SK-N-SH treated with all-trans-retinoic acid at 6 μM for 48 hours (cell line): ENCODE data around the gene PPFIBP1.

Source experiments
- ATAC-seq: fragments of 200-7000 bp; cut with Tn5 transposase; 3 replicates; pipeline ENCODE4 v1.9.1; 2020; ENCODE audit warnings: mild to moderate bottlenecking, moderate library complexity
- ARNTL ChIP-seq: fragments of 450-650 bp; formaldehyde crosslinking; IDR thresholded peaks from 2 replicates; pipeline ENCODE4 v1.5.0; 2020; ENCODE audit warnings: low read depth, mild to moderate bottlenecking, moderate library complexity, borderline replicate concordance
- CSDC2 ChIP-seq: fragments of 250-450 bp; sonication (Bioruptor Pico); IDR thresholded peaks from 2 replicates; pipeline ENCODE4 v1.5.0; 2020; ENCODE audit warnings: mild to moderate bottlenecking, moderate library complexity
- CSRNP3 ChIP-seq: fragments of 250-450 bp; sonication (Bioruptor Pico); IDR thresholded peaks from 2 replicates; pipeline ENCODE4 v1.5.1; 2021; ENCODE audit warnings: mild to moderate bottlenecking, moderate library complexity
- ESRRG ChIP-seq: fragments of 250-450 bp; sonication (Bioruptor Pico); IDR thresholded peaks from 2 replicates; pipeline ENCODE4 v1.6.1; 2021; ENCODE audit warnings: mild to moderate bottlenecking
- GLIS3 ChIP-seq: fragments of 250-450 bp; sonication (Bioruptor Pico); IDR thresholded peaks from 2 replicates; pipeline ENCODE4 v1.5.0; 2020; ENCODE audit warnings: mild to moderate bottlenecking, moderate library complexity
- ISL1 ChIP-seq: fragments of 250-450 bp; sonication (Bioruptor Pico); IDR thresholded peaks from 2 replicates; pipeline ENCODE4 v2.1.2; 2022; ENCODE audit warnings: mild to moderate bottlenecking, moderate library complexity
- OSR1 ChIP-seq: fragments of 250-450 bp; sonication (Bioruptor Pico); IDR thresholded peaks from 2 replicates; pipeline ENCODE4 v1.8.0; 2022; ENCODE audit warnings: moderate library complexity, mild to moderate bottlenecking, inconsistent platforms
- PATZ1 ChIP-seq: fragments of 250-450 bp; sonication (Bioruptor Pico); IDR thresholded peaks from 2 replicates; pipeline ENCODE4 v1.8.0; 2020; ENCODE audit warnings: mild to moderate bottlenecking, moderate library complexity, borderline replicate concordance
- POU6F1 ChIP-seq: fragments of 250-450 bp; sonication (Bioruptor Pico); IDR thresholded peaks from 2 replicates; pipeline ENCODE4 v1.8.0; 2021; ENCODE audit warnings: low read depth, mild to moderate bottlenecking, moderate library complexity, borderline replicate concordance
- PPARA ChIP-seq: fragments of 250-450 bp; sonication (Bioruptor Pico); IDR thresholded peaks from 2 replicates; pipeline ENCODE4 v1.5.0; 2020; ENCODE audit warnings: mild to moderate bottlenecking, borderline replicate concordance
- RARB ChIP-seq: fragments of 250-450 bp; sonication (Bioruptor Pico); IDR thresholded peaks from 2 replicates; pipeline ENCODE4 v1.8.0; 2021; ENCODE audit warnings: mild to moderate bottlenecking, moderate library complexity
- SNAI2 ChIP-seq: fragments of 250-450 bp; sonication (Bioruptor Pico); IDR thresholded peaks from 2 replicates; pipeline ENCODE4 v1.5.0; 2020; ENCODE audit warnings: mild to moderate bottlenecking, moderate library complexity
- TCF4 ChIP-seq: fragments of 250-450 bp; sonication (Bioruptor Pico); IDR thresholded peaks from 2 replicates; pipeline ENCODE4 v1.8.0; 2021; ENCODE audit warnings: mild to moderate bottlenecking, moderate library complexity, borderline replicate concordance
- TOX ChIP-seq: fragments of 250-450 bp; sonication (Bioruptor Pico); IDR thresholded peaks from 2 replicates; pipeline ENCODE4 v1.8.0; 2021; ENCODE audit warnings: mild to moderate bottlenecking, moderate library complexity, borderline replicate concordance
- TSHZ2 ChIP-seq: fragments of 250-450 bp; sonication (Bioruptor Pico); IDR thresholded peaks from 2 replicates; pipeline ENCODE4 v1.5.0; 2020; ENCODE audit warnings: mild to moderate bottlenecking, moderate library complexity
- ZC3H10 ChIP-seq: fragments of 250-450 bp; sonication (Bioruptor Pico); IDR thresholded peaks from 2 replicates; pipeline ENCODE4 v1.5.1; 2021; ENCODE audit warnings: mild to moderate bottlenecking, moderate library complexity
- ZFP3 ChIP-seq: fragments of 250-450 bp; sonication (Bioruptor Pico); IDR thresholded peaks from 2 replicates; pipeline ENCODE4 v1.5.0; 2020; ENCODE audit warnings: mild to moderate bottlenecking, moderate library complexity
- ZFP30 ChIP-seq: fragments of 450-650 bp; formaldehyde crosslinking; IDR thresholded peaks from 2 replicates; pipeline ENCODE4 v1.5.0; 2022; ENCODE audit warnings: mild to moderate bottlenecking, moderate library complexity
- ZNF565 ChIP-seq: fragments of 450-650 bp; formaldehyde crosslinking; conservative IDR thresholded peaks from 2 replicates; pipeline ENCODE4 v1.5.0; 2020; ENCODE audit warnings: low read depth, mild to moderate bottlenecking, moderate library complexity
- ZNF70 ChIP-seq: fragments of 450-650 bp; formaldehyde crosslinking; IDR thresholded peaks from 2 replicates; pipeline ENCODE4 v1.5.0; 2020; ENCODE audit warnings: mild to moderate bottlenecking, moderate library complexity
- ZNF8 ChIP-seq: fragments of 450-650 bp; formaldehyde crosslinking; IDR thresholded peaks from 2 replicates; pipeline ENCODE4 v1.5.0; 2020; ENCODE audit warnings: mild to moderate bottlenecking, moderate library complexity
- TF ChIP-seq, protein P1 (sequence below): fragments of 250-450 bp; sonication (Bioruptor Pico); IDR thresholded peaks from 2 replicates; pipeline ENCODE4 v1.5.1; 2020; ENCODE audit warnings: low read depth, mild to moderate bottlenecking, moderate library complexity

The PPFIBP1 gene

DNA sequence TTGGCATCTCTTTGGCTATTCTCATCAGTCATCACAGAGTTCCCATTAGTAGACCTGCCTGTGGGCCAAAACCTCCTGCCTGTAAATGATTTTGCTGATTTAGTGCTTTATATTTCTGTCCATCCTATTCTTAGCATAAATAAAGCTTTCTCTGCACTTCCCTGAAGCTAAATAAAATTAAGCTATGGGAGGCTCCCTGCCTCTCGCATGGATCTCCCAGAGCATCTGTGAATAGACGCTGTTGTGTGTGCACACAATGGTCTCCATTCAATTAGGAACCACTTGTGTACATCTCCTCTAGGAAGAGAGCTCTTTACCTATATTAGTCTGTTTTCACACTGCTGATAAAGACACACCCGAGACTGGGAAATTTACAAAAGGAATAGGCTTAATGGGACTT is 80.4 kb downstream of the PPFIBP1 start (continued):
- TF ChIP-seq ZNF70 (CRISPR knock-in tag) (no peak), ESRRG (CRISPR knock-in tag) (no peak), ISL1 (CRISPR knock-in tag) (no peak), GLIS3 (no peak), ZC3H10 (CRISPR knock-in tag) (no peak)

GRCh38 chr12:27606986-27607385 is 83.0 kb downstream of the PPFIBP1 start:
- no peak for ATAC-seq
- TF ChIP-seq ZNF8 (CRISPR knock-in tag), result no peak
- TF ChIP-seq OSR1, result no peak
- no peak for TF ChIP-seq GLIS3
- TF ChIP-seq CSDC2 (CRISPR knock-in tag), result no peak
- no peak for TF ChIP-seq ZFP3 (CRISPR knock-in tag)
- TF ChIP-seq ISL1 (CRISPR knock-in tag), result no peak
- TF ChIP-seq PPARA (CRISPR knock-in tag), result no peak
- TF ChIP-seq ZC3H10 (CRISPR knock-in tag), result no peak
- TF ChIP-seq ESRRG (CRISPR knock-in tag), result no peak
- TF ChIP-seq TSHZ2 (CRISPR knock-in tag), result no peak
- TF ChIP-seq CSRNP3 (CRISPR knock-in tag), result no peak
- TF ChIP-seq ZFP30 (CRISPR knock-in tag), result no peak
- no peak for TF ChIP-seq ZNF70 (CRISPR knock-in tag)
- TF ChIP-seq, all 23 proteins: peak for 0

- TF ChIP-seq TOX (no peak), ZFP30 (CRISPR knock-in tag) (no peak), ZNF565 (no peak), SNAI2 (CRISPR knock-in tag) (no peak), TCF4 (CRISPR knock-in tag) (no peak), ZC3H10 (CRISPR knock-in tag) (no peak), TSHZ2 (CRISPR knock-in tag) (no peak), RARB (CRISPR knock-in tag) (no peak), GLIS3 (no peak), ZNF70 (CRISPR knock-in tag) (no peak), CSRNP3 (CRISPR knock-in tag) (no peak), OSR1 (no peak), ARNTL (no peak), ESRRG (CRISPR knock-in tag) (no peak), POU6F1 (CRISPR knock-in tag) (no peak), PPARA (CRISPR knock-in tag) (no peak), CSDC2 (CRISPR knock-in tag) (no peak), PATZ1 (CRISPR knock-in tag) (no peak)
- TF ChIP-seq, protein P1, sequence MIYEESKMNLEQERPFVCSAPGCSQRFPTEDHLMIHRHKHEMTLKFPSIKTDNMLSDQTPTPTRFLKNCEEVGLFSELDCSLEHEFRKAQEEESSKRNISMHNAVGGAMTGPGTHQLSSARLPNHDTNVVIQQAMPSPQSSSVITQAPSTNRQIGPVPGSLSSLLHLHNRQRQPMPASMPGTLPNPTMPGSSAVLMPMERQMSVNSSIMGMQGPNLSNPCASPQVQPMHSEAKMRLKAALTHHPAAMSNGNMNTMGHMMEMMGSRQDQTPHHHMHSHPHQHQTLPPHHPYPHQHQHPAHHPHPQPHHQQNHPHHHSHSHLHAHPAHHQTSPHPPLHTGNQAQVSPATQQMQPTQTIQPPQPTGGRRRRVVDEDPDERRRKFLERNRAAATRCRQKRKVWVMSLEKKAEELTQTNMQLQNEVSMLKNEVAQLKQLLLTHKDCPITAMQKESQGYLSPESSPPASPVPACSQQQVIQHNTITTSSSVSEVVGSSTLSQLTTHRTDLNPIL (CRISPR knock-in tag), result no peak
- ATAC-seq, result no peak
Observed at GRCh38 chr12:27607591-27607990, 83.6 kb downstream of the PPFIBP1 start.
